SK-N-SH treated with all-trans-retinoic acid at 6 μM for 48 hours (cell line): ENCODE measurements around the gene RNF125.

ENCODE experiments used
- ATAC-seq: fragments of 200-7000 bp; cut with Tn5 transposase; 3 replicates; pipeline ENCODE4 v1.9.1; 2020; ENCODE audit warnings: mild to moderate bottlenecking, moderate library complexity
- BACH2 ChIP-seq: fragments of 250-450 bp; sonication (Bioruptor Pico); IDR thresholded peaks from 2 replicates; pipeline ENCODE4 v1.9.0; 2021; ENCODE audit warnings: mild to moderate bottlenecking, borderline replicate concordance
- CSDC2 ChIP-seq: fragments of 250-450 bp; sonication (Bioruptor Pico); IDR thresholded peaks from 2 replicates; pipeline ENCODE4 v1.5.0; 2020; ENCODE audit warnings: mild to moderate bottlenecking, moderate library complexity
- GLIS3 ChIP-seq: fragments of 250-450 bp; sonication (Bioruptor Pico); IDR thresholded peaks from 2 replicates; pipeline ENCODE4 v1.5.0; 2020; ENCODE audit warnings: mild to moderate bottlenecking, moderate library complexity
- ISL1 ChIP-seq: fragments of 250-450 bp; sonication (Bioruptor Pico); IDR thresholded peaks from 2 replicates; pipeline ENCODE4 v2.1.2; 2022; ENCODE audit warnings: mild to moderate bottlenecking, moderate library complexity
- OSR1 ChIP-seq: fragments of 250-450 bp; sonication (Bioruptor Pico); IDR thresholded peaks from 2 replicates; pipeline ENCODE4 v1.8.0; 2022; ENCODE audit warnings: moderate library complexity, mild to moderate bottlenecking, inconsistent platforms
- PATZ1 ChIP-seq: fragments of 250-450 bp; sonication (Bioruptor Pico); IDR thresholded peaks from 2 replicates; pipeline ENCODE4 v1.8.0; 2020; ENCODE audit warnings: mild to moderate bottlenecking, moderate library complexity, borderline replicate concordance
- POU6F1 ChIP-seq: fragments of 250-450 bp; sonication (Bioruptor Pico); IDR thresholded peaks from 2 replicates; pipeline ENCODE4 v1.8.0; 2021; ENCODE audit warnings: low read depth, mild to moderate bottlenecking, moderate library complexity, borderline replicate concordance
- RARB ChIP-seq: fragments of 250-450 bp; sonication (Bioruptor Pico); IDR thresholded peaks from 2 replicates; pipeline ENCODE4 v1.8.0; 2021; ENCODE audit warnings: mild to moderate bottlenecking, moderate library complexity
- SNAI2 ChIP-seq: fragments of 250-450 bp; sonication (Bioruptor Pico); IDR thresholded peaks from 2 replicates; pipeline ENCODE4 v1.5.0; 2020; ENCODE audit warnings: mild to moderate bottlenecking, moderate library complexity
- TCF4 ChIP-seq: fragments of 250-450 bp; sonication (Bioruptor Pico); IDR thresholded peaks from 2 replicates; pipeline ENCODE4 v1.8.0; 2021; ENCODE audit warnings: mild to moderate bottlenecking, moderate library complexity, borderline replicate concordance
- TOX ChIP-seq: fragments of 250-450 bp; sonication (Bioruptor Pico); IDR thresholded peaks from 2 replicates; pipeline ENCODE4 v1.8.0; 2021; ENCODE audit warnings: mild to moderate bottlenecking, moderate library complexity, borderline replicate concordance
- TSHZ2 ChIP-seq: fragments of 250-450 bp; sonication (Bioruptor Pico); IDR thresholded peaks from 2 replicates; pipeline ENCODE4 v1.5.0; 2020; ENCODE audit warnings: mild to moderate bottlenecking, moderate library complexity
- ZC3H10 ChIP-seq: fragments of 250-450 bp; sonication (Bioruptor Pico); IDR thresholded peaks from 2 replicates; pipeline ENCODE4 v1.5.1; 2021; ENCODE audit warnings: mild to moderate bottlenecking, moderate library complexity
- ZFP3 ChIP-seq: fragments of 250-450 bp; sonication (Bioruptor Pico); IDR thresholded peaks from 2 replicates; pipeline ENCODE4 v1.5.0; 2020; ENCODE audit warnings: mild to moderate bottlenecking, moderate library complexity
- ZFP30 ChIP-seq: fragments of 450-650 bp; formaldehyde crosslinking; IDR thresholded peaks from 2 replicates; pipeline ENCODE4 v1.5.0; 2022; ENCODE audit warnings: mild to moderate bottlenecking, moderate library complexity
- ZNF565 ChIP-seq: fragments of 450-650 bp; formaldehyde crosslinking; conservative IDR thresholded peaks from 2 replicates; pipeline ENCODE4 v1.5.0; 2020; ENCODE audit warnings: low read depth, mild to moderate bottlenecking, moderate library complexity
- ZNF70 ChIP-seq: fragments of 450-650 bp; formaldehyde crosslinking; IDR thresholded peaks from 2 replicates; pipeline ENCODE4 v1.5.0; 2020; ENCODE audit warnings: mild to moderate bottlenecking, moderate library complexity
- ZNF8 ChIP-seq: fragments of 450-650 bp; formaldehyde crosslinking; IDR thresholded peaks from 2 replicates; pipeline ENCODE4 v1.5.0; 2020; ENCODE audit warnings: mild to moderate bottlenecking, moderate library complexity
- TF ChIP-seq, protein P1 (sequence below): fragments of 250-450 bp; sonication (Bioruptor Pico); IDR thresholded peaks from 2 replicates; pipeline ENCODE4 v1.5.1; 2020; ENCODE audit warnings: low read depth, mild to moderate bottlenecking, moderate library complexity
- TF ChIP-seq, protein P2 (sequence below): fragments of 250-450 bp; sonication (Bioruptor Pico); IDR thresholded peaks from 2 replicates; pipeline ENCODE4 v1.5.1; 2021; ENCODE audit warnings: mild to moderate bottlenecking, moderate library complexity

Gene RNF125

GRCh38 chr18:32114293-32114942 is 95.8 kb downstream of the RNF125 start:
- ATAC-seq, result no peak
- TF ChIP-seq SNAI2 (CRISPR knock-in tag), result no peak
- TF ChIP-seq OSR1 (CRISPR knock-in tag), result no peak
- no peak for TF ChIP-seq ZC3H10 (CRISPR knock-in tag)
- no peak for TF ChIP-seq ZNF8
- no peak for TF ChIP-seq GLIS3 (CRISPR knock-in tag)
- TF ChIP-seq, all 23 proteins: peak for 0

GRCh38 chr18:32122039-32122438 is 103.4 kb downstream of the RNF125 start:
- TF ChIP-seq BACH2 (CRISPR knock-in tag), result no peak
- no peak for TF ChIP-seq PATZ1 (CRISPR knock-in tag)
- TF ChIP-seq ZFP30 (CRISPR knock-in tag), result no peak
- TF ChIP-seq TSHZ2 (CRISPR knock-in tag), result no peak
- TF ChIP-seq CSDC2 (CRISPR knock-in tag), result no peak
- no peak for TF ChIP-seq ZNF565 (CRISPR knock-in tag)
- no peak for TF ChIP-seq ZFP3 (CRISPR knock-in tag)
- TF ChIP-seq POU6F1, result no peak
- no peak for TF ChIP-seq ISL1
- TF ChIP-seq ZNF8, result no peak
- no peak for TF ChIP-seq TOX
- TF ChIP-seq RARB (CRISPR knock-in tag), result no peak
- TF ChIP-seq ZNF70 (CRISPR knock-in tag), result no peak
- TF ChIP-seq, protein P1, sequence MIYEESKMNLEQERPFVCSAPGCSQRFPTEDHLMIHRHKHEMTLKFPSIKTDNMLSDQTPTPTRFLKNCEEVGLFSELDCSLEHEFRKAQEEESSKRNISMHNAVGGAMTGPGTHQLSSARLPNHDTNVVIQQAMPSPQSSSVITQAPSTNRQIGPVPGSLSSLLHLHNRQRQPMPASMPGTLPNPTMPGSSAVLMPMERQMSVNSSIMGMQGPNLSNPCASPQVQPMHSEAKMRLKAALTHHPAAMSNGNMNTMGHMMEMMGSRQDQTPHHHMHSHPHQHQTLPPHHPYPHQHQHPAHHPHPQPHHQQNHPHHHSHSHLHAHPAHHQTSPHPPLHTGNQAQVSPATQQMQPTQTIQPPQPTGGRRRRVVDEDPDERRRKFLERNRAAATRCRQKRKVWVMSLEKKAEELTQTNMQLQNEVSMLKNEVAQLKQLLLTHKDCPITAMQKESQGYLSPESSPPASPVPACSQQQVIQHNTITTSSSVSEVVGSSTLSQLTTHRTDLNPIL, result no peak
- TF ChIP-seq OSR1 (CRISPR knock-in tag), result no peak
- TF ChIP-seq GLIS3 (CRISPR knock-in tag), result no peak
- TF ChIP-seq, protein P2, sequence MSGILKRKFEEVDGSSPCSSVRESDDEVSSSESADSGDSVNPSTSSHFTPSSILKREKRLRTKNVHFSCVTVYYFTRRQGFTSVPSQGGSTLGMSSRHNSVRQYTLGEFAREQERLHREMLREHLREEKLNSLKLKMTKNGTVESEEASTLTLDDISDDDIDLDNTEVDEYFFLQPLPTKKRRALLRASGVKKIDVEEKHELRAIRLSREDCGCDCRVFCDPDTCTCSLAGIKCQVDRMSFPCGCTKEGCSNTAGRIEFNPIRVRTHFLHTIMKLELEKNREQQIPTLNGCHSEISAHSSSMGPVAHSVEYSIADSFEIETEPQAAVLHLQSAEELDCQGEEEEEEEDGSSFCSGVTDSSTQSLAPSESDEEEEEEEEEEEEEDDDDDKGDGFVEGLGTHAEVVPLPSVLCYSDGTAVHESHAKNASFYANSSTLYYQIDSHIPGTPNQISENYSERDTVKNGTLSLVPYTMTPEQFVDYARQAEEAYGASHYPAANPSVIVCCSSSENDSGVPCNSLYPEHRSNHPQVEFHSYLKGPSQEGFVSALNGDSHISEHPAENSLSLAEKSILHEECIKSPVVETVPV (CRISPR knock-in tag), result no peak
- no peak for TF ChIP-seq TCF4 (CRISPR knock-in tag)
- no peak for ATAC-seq
